Inferior parietal cortex (tissue), 1 donor: ENCODE measurements around the gene CMTR2.
A peak's percentile ranks its signal among the peaks of the same experiment; 100 is the strongest.

ENCODE experiments used
- DNase-seq: peaks from one replicate; pipeline ENCODE4 v3.0.0-alpha.2; 2016; ENCODE audit errors: extremely low spot score

Gene CMTR2

GRCh38 chr16:71276589-71277334, 12.4 kb downstream of the CMTR2 start:
- no peak for DNase-seq

DNA sequence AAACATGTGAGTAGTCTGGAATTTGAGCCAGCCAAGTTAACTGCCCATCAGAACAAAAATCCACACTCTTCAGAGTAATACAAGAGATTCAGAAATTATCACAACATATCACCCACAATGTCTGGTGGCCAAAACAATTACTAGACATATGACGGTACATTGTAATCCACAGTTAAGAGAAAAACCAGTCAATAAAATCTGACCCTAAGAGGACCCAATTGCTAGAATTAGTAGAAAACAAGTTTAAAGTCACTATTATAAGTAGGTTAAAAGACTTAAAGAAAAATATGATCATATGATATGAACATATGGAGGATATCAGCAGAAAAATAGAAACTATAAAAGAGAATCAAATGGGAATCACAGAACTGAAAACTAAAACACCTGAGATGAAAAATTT, 15.8 kb downstream of the CMTR2 start:
- no peak for DNase-seq

- DNase-seq, result no peak
Measured at GRCh38 chr16:71264299-71264698, 24.9 kb downstream of the CMTR2 start.

DNA sequence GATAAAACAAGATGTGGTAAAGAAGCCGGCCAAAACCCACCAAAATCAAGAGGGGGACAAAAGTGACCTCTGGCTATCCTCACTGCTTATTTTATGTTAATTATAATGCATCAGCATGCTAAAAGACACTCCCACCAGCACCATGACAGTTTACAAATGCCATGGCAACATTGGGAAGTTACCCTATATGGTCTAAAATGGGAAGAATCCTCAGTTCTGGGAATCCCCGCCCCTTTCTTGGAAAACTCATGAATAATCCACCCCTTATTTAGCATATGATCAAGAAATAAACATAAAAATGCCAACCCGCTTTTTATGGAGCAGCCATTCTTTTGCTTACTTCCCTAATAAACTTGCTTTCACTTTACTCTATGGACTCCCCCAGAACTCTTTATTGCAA, 25.6 kb downstream of the CMTR2 start:
- no peak for DNase-seq

- DNase-seq, result no peak
Measured at GRCh38 chr16:71262391-71262790, 26.8 kb downstream of the CMTR2 start.

- no peak for DNase-seq
Measured at GRCh38 chr16:71260995-71261394, 28.2 kb downstream of the CMTR2 start.

DNA sequence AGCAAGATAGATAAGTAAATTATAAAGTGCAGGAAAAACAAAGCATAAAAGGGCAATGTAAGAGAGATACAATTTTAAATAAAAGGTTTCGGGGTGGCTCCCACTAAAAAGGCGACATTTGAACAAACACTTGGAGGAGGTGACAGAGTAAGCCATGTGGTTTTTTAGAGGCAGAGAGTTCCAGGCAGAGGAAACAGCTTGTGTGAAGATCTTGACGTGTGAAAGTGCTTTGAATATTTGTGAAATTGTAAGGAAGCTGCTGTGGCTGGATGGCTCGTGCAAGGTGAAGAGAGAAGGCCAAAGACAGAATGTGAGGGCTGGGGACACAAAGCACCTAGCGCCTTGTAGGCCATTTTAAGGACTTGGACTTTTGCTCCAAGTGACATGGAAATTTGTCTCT, 30.1 kb downstream of the CMTR2 start:
- DNase-seq, result no peak

DNA sequence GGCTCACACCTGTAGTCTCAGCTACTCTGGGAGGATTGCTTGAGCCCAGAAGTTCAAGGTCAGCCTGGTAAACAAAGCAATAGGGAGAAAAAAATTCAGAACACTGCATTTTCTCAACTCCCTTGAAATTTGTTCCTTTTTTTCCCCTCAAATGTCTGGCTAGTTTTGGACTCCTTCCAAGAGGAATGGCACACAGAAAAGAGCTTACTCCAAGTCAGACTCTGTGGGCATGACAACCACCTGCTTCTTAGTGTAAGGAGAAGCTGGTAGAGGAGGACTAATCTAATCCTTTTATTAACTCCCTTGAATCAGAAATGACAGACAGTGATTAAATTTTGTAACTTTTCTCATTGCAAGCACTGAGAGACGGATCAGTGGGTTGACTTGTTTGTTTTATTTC, 30.8 kb downstream of the CMTR2 start:
- peak; percentile 24 for DNase-seq

DNA sequence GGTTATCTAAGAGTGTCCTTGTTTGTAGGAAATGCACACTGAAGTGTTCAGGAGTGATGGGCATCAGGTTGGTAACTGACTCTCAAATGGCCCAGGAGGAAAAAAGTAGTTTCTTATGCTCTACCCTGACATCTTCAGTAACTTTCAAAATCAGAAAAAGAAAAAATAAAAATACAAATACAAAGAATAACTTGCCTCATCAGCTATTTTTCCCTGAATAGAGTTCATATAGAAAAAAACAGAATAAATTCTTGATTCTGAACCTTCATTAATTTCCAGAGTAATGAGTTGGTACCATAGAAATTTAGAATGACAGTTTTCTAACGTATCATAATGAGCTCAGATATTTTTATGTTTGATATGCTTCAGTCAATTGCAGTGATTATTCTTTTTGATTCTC, 31.4 kb downstream of the CMTR2 start:
- no peak for DNase-seq

DNA sequence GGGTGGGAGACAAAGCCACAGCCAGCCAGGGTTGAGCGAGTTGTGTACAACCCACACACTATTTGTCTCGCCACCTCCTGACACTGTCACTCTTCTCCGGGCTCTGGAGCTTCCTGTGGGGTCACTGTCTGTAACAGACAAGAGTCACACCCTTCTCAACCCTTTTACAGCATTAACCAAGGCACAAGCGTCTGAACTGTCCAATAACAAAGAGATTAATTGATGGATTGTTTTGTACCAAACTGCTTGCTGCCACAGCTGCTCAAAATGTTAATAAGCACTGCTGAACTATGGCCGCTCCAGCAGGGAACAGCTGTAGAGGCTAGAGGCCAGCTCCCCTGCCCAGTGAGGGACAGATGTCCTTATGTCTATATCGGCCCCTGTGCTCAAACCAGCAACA, 33.5 kb downstream of the CMTR2 start:
- peak; percentile 14 for DNase-seq

GRCh38 chr16:71254832-71255525, 34.2 kb downstream of the CMTR2 start:
- peak; percentile 36 for DNase-seq

GRCh38 chr16:71250461-71251235, 38.6 kb downstream of the CMTR2 start:
- DNase-seq, result no peak

DNA sequence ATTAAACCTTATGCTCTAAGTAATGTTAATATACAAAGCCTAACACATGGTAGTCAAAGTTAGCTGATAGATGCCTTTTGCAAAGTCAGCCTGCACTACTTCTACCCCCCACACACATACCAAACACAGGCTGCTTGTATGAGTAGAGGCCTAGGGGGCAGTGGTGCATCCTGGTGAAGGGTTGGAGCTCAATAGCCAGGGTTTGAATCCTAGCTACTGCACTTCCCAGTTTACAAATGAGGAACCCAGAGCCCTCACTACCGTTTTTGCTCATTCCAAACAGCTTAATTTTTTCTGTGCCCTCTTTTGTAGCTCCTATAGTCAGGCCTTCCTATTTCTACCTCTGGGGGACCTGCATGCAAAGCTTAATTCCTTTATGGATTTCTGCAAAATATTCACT, 39.8 kb downstream of the CMTR2 start:
- DNase-seq, result no peak

GRCh38 chr16:71247478-71247877, 41.7 kb downstream of the CMTR2 start:
- DNase-seq, result no peak

GRCh38 chr16:71246309-71246708, 42.9 kb downstream of the CMTR2 start:
- DNase-seq, result no peak

GRCh38 chr16:71244521-71244920, 44.7 kb downstream of the CMTR2 start:
- DNase-seq, result no peak

DNA sequence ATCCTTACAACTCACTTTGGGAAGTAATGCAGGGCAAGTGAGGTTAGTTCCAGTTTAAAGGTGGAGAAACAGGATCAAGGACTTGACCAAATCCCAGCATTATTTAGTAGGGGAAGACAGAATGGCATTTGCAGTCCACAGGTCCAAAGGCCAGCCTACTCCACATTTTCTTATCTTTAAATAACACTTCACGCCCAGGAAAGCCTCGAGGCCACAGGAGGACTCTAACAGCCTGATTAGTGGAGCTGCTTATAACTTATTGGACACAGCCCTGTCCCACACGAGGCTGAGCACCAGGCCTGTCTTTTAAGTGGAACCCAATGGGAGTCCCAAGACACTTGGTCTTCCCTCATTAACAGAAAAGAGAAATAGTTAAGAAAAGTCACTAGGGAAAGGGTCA, 46.6 kb downstream of the CMTR2 start:
- DNase-seq, result no peak

GRCh38 chr16:71242036-71242435, 47.2 kb downstream of the CMTR2 start:
- no peak for DNase-seq
